DND-41 (cell line): ENCODE data around the gene NPPC.
"Not testable (repeated sequence)": the region's sequence is repeated elsewhere in the genome, so short reads cannot be mapped to it uniquely, and the experiment has no call there.

Source experiments
- ATAC-seq: fragments of 200-7000 bp; cut with Tn5 transposase; 3 replicates; pipeline ENCODE4 v1.9.1; 2021; ENCODE audit warnings: low read depth; ENCODE audit not compliant: insufficient read depth
- DNase-seq: peaks from one replicate; pipeline ENCODE4 v3.0.0-alpha.2; 2020
- H2AFZ ChIP-seq: 2 replicates; pipeline ENCODE4 v1.6.0; 2012; ENCODE audit warnings: low read depth, low read length
- H3K27ac ChIP-seq: 2 replicates; pipeline ENCODE4 v1.5.1; 2012; ENCODE audit warnings: low read length, inconsistent platforms
- H3K27me3 ChIP-seq: fragments of 200-600 bp; sonication (generic); 2 replicates; pipeline ENCODE4 v1.6.0; 2012; ENCODE audit warnings: low read length, mild to moderate bottlenecking, inconsistent platforms; ENCODE audit not compliant: insufficient read depth, poor library complexity
- H3K36me3 ChIP-seq: 2 replicates; pipeline ENCODE4 v1.5.1; 2012; ENCODE audit warnings: low read length, inconsistent platforms; ENCODE audit not compliant: insufficient read depth
- H3K4me1 ChIP-seq: 2 replicates; pipeline ENCODE4 v1.5.1; 2012; ENCODE audit warnings: mild to moderate bottlenecking, low read length; ENCODE audit not compliant: insufficient read depth
- H3K4me2 ChIP-seq: 2 replicates; pipeline ENCODE4 v1.6.0; 2012; ENCODE audit warnings: mild to moderate bottlenecking, moderate library complexity, low read length, inconsistent platforms; ENCODE audit not compliant: insufficient read depth
- H3K4me3 ChIP-seq, 2 experiments: fragments of 200-600 bp in 1 of 2; shearing (Covaris generic) in 1 of 2; 2 replicates each; pipeline ENCODE4 v1.5.1; 2012 to 2016; ENCODE audit warnings: inconsistent platforms in 2 of 2, low read length in 2 of 2, mild to moderate bottlenecking in 2 of 2, low read depth in 1 of 2, moderate library complexity in 1 of 2
- H3K79me2 ChIP-seq: 2 replicates; pipeline ENCODE4 v1.6.0; 2012; ENCODE audit warnings: low read length, inconsistent platforms; ENCODE audit not compliant: insufficient read depth
- H3K9ac ChIP-seq: 2 replicates; pipeline ENCODE4 v1.6.0; 2012; ENCODE audit warnings: low read depth, mild to moderate bottlenecking, inconsistent platforms, low read length, moderate library complexity
- H3K9me3 ChIP-seq: 2 replicates; pipeline ENCODE4 v1.5.1; 2012; ENCODE audit warnings: low read length, moderate library complexity, mild to moderate bottlenecking, inconsistent platforms; ENCODE audit not compliant: insufficient read depth, severe bottlenecking
- H4K20me1 ChIP-seq: 2 replicates; pipeline ENCODE4 v1.6.0; 2012; ENCODE audit warnings: low read length; ENCODE audit not compliant: insufficient read depth
- EZH2 ChIP-seq: IDR thresholded peaks from 3 replicates; pipeline ENCODE4 v1.6.1; 2012; ENCODE audit warnings: borderline replicate concordance, low read depth, mild to moderate bottlenecking, moderate library complexity, low read length, inconsistent platforms; ENCODE audit not compliant: severe bottlenecking
- TF ChIP-seq, protein P1 (sequence below): IDR thresholded peaks from 2 replicates; pipeline ENCODE4 v1.5.1; 2012; ENCODE audit warnings: borderline replicate concordance, low read length, moderate library complexity, mild to moderate bottlenecking; ENCODE audit not compliant: poor library complexity, severe bottlenecking; ENCODE audit errors: extremely low read depth

Gene NPPC

DNA sequence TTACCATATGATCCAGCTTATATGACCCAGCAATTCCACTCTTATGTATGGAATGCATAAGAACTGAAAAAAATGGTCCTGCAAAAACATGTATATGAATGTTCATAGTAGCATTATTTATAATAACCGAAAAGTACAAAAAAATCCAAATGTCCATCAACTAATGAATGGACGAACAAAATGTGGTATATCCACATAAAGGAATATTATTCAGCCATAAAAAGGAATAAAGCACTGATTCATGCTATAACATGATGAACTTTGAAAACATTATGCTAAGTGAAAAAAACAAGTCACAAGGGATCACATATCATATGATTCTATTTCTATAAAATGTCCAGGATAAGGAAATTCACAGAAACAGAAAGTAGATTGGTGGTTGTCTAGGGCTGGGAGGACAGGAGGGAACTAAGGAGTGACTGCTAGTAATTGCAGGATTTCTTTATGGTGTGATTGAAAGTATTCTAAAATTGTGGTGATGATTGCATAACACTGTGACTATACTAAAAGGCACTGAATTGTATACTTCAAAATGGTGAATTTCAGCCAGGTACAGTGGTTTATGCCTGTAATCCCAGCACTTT lies 25.3 kb upstream of the NPPC start:
- Histone ChIP-seq H3K4me2 (no peak overlapping the region), H3K4me1 (no peaks in the 10 kb centered on the region), H3K79me2 (no peaks in the 10 kb centered on the region), H2AFZ (no peak overlapping the region), H3K36me3 (no peaks in the 10 kb centered on the region), H3K9me3 (no peaks in the 10 kb centered on the region), H3K27ac (no peak overlapping the region), H4K20me1 (no peaks in the 10 kb centered on the region), H3K27me3 (no peaks in the 10 kb centered on the region), H3K4me3 (no peak overlapping the region), H3K9ac (no peak overlapping the region)
- no peak for DNase-seq
- no peak for ATAC-seq
- TF ChIP-seq EZH2, result no peak

DNA sequence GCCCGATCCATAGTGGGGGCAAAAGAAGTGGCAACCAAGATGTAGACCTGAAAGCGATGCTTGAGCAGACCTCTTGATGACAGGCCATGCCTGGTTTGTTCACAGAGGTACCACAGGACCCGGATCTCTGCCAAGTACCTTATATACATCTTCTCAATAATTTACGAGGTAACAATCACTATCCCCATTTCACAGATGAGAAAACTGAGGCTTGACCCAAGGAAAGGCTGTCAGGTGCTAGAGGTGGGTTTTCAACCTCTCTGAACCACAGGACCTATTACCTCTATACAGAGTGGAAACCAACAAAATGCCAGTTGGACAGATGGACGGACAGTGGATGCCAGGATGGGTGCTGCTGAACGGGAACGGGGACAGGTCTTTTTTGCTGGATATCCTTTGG lies 21.5 kb upstream of the NPPC start:
- Histone ChIP-seq H3K4me3 (no peak overlapping the region), H4K20me1 (no peaks in the 10 kb centered on the region), H3K4me1 (no peaks in the 10 kb centered on the region), H3K4me2 (no peak overlapping the region), H3K27ac (no peak overlapping the region), H3K79me2 (no peaks in the 10 kb centered on the region), H3K27me3 (no peaks in the 10 kb centered on the region), H2AFZ (no peak overlapping the region), H3K9me3 (no peaks in the 10 kb centered on the region), H3K9ac (no peak overlapping the region), H3K36me3 (no peaks in the 10 kb centered on the region)
- DNase-seq, result no peak
- TF ChIP-seq EZH2, result no peak
- TF ChIP-seq, protein P1, sequence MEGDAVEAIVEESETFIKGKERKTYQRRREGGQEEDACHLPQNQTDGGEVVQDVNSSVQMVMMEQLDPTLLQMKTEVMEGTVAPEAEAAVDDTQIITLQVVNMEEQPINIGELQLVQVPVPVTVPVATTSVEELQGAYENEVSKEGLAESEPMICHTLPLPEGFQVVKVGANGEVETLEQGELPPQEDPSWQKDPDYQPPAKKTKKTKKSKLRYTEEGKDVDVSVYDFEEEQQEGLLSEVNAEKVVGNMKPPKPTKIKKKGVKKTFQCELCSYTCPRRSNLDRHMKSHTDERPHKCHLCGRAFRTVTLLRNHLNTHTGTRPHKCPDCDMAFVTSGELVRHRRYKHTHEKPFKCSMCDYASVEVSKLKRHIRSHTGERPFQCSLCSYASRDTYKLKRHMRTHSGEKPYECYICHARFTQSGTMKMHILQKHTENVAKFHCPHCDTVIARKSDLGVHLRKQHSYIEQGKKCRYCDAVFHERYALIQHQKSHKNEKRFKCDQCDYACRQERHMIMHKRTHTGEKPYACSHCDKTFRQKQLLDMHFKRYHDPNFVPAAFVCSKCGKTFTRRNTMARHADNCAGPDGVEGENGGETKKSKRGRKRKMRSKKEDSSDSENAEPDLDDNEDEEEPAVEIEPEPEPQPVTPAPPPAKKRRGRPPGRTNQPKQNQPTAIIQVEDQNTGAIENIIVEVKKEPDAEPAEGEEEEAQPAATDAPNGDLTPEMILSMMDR, result no peak
- no peak for ATAC-seq

DNA sequence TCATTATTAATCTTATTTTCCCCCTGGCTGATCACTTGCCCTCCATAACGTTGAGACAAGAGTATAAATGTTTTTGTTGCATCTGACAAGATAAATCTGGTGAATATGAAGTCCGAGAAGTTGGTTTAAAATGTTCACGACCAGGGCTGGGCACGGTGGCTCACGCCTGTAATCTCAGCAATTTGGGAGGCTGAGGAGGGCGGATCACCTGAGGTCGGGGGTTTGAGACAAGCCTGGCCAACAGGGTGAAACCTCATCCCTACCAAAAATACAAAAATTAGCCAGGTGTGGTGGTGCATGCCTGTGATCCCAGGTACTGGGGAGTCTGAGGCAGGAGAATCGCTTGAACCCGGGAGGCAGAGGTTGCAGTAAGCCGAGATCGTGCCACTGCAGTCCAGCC lies 20.9 kb upstream of the NPPC start:
- ATAC-seq, H3K27ac ChIP-seq, H2AFZ ChIP-seq, H4K20me1 ChIP-seq, DNase-seq, H3K4me1 ChIP-seq, H3K79me2 ChIP-seq, H3K4me2 ChIP-seq, H3K4me3 ChIP-seq, H3K27me3 ChIP-seq, H3K36me3 ChIP-seq, H3K9me3 ChIP-seq, H3K9ac ChIP-seq: not testable (repeated sequence)

DNA sequence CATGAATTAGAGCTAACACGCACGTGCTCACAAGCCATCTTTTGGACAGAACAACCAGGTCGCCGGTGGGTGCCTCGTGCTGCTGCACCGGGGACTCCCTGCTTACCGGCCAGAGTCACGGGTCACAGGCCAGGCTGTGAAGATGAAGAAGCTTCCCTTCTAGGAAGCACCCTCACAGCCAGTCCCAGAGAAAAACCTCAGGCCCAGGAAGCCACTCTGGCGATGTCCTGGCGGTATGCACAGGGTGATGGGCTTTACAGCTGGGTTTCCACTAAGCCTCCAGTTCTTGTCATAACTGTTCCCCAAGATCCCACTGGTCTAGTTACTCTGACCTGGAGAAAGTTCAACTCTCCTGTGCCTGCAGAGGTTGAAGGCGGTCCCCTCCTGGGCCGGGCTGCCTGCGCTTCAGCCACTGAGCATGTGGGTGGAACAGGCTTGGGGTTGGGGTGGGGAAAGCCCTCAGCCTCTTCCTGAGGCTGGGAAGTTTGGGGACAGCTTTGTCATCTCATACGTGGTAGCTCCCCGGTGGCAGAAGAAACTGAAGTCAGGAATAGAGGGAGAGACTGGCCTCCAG lies 20.1 kb upstream of the NPPC start:
- Histone ChIP-seq H3K4me3 (no peak overlapping the region), H3K9me3 (no peaks in the 10 kb centered on the region), H3K27me3 (no peaks in the 10 kb centered on the region), H4K20me1 (no peaks in the 10 kb centered on the region), H2AFZ (no peak overlapping the region), H3K27ac (no peak overlapping the region), H3K4me2 (no peak overlapping the region), H3K79me2 (no peaks in the 10 kb centered on the region), H3K9ac (no peak overlapping the region), H3K4me1 (no peaks in the 10 kb centered on the region), H3K36me3 (no peaks in the 10 kb centered on the region)
- no peak for DNase-seq
- no peak for ATAC-seq
- TF ChIP-seq EZH2, result no peak
- TF ChIP-seq, protein P1, result no peak
